GM12878 (cell line): ENCODE results near the gene ABHD15. TPM values are rescaled to one million over a fixed set of nuclear protein-coding genes. Genes with fewer than 3 reads are reported as not detected.

Experiments
- ATAC-seq: fragments of 200-7000 bp; cut with Tn5 transposase; 3 replicates; pipeline ENCODE4 v1.9.1; 2020; ENCODE audit warnings: mild to moderate bottlenecking, moderate library complexity
- BruUV-seq: library from RNA; stranded (reverse); fragments of 400-500 nt; replicated peaks from 2 replicates; lab custom pipeline; 2021; lab: Mats Ljungman, UMichigan
- CTCF ChIA-PET: fragments of 300-600 bp; sonication (Branson Sonifier 250); formaldehyde crosslinking; extraction: SDS; loops from one replicate; lab custom pipeline; 2021; ENCODE audit warnings: inconsistent platforms; lab: Yijun Ruan, JAX
- POLR2A ChIA-PET: fragments of 350-600 bp; formaldehyde crosslinking; extraction: SDS; loops from one replicate; lab custom pipeline; 2021; ENCODE audit warnings: inconsistent platforms; lab: Charles Lee
- RAD21 ChIA-PET: fragments of 300-600 bp; sonication (Branson Sonifier 250); formaldehyde crosslinking; loops from one replicate; lab custom pipeline; 2023; ENCODE audit warnings: antibody characterized with exemption; ENCODE audit not compliant: unreplicated experiment; lab: Charles Lee
- SMC1A ChIA-PET: fragments of 300-600 bp; sonication (Branson Sonifier 250); formaldehyde crosslinking; loops from one replicate; lab custom pipeline; 2023; ENCODE audit not compliant: unreplicated experiment, uncharacterized antibody; lab: Charles Lee
- DNase-seq: peaks from one replicate; pipeline ENCODE4 v3.0.0-alpha.2; 2011; ENCODE audit warnings: low read depth, low spot score
- FAIRE-seq: peaks from 3 replicates; lab custom pipeline; 2011; peaks lifted over from hg19 to GRCh38; lab: Jason Lieb, UNC
- H2AFZ ChIP-seq: 2 replicates; pipeline ENCODE4 v1.6.0; 2011; ENCODE audit warnings: low read depth, low read length, control low read depth; ENCODE audit not compliant: control insufficient read depth
- H3K27ac ChIP-seq: 2 replicates; pipeline ENCODE4 v1.5.1; 2011; ENCODE audit warnings: control low read depth; ENCODE audit not compliant: control insufficient read depth, insufficient read depth
- H3K27me3 ChIP-seq, 2 experiments: replicated peaks in 1 of 2; 2 replicates each; pipeline versions ENCODE4 v1.6.0 to v1.6.1; 2011; ENCODE audit warnings: low read length in 1 of 2; ENCODE audit not compliant: control insufficient read depth in 2 of 2, insufficient read depth in 2 of 2
- H3K36me3 ChIP-seq, 2 experiments: 2 replicates each; pipeline ENCODE4 v1.5.1; 2011; ENCODE audit warnings: low read length in 1 of 2; ENCODE audit not compliant: control insufficient read depth in 2 of 2, insufficient read depth in 2 of 2
- H3K4me1 ChIP-seq: 2 replicates; pipeline ENCODE4 v1.6.1; 2011; ENCODE audit warnings: mild to moderate bottlenecking, low read length, moderate library complexity, mixed read lengths; ENCODE audit not compliant: control insufficient read depth, insufficient read depth
- H3K4me2 ChIP-seq: 2 replicates; pipeline ENCODE4 v1.6.0; 2011; ENCODE audit warnings: control low read depth; ENCODE audit not compliant: control insufficient read depth, insufficient read depth
- H3K4me3 ChIP-seq: fragments of 200-600 bp; sonication (generic); 2 replicates; pipeline ENCODE4 v1.5.1; 2016
- H3K79me2 ChIP-seq: 2 replicates; pipeline ENCODE4 v1.6.0; 2011; ENCODE audit warnings: low read length; ENCODE audit not compliant: control insufficient read depth, insufficient read depth
- H3K9ac ChIP-seq: 2 replicates; pipeline ENCODE4 v1.8.0; 2011; ENCODE audit warnings: low read length, control low read depth, mixed read lengths; ENCODE audit not compliant: control insufficient read depth, insufficient read depth
- H3K9me3 ChIP-seq: replicated peaks from 3 replicates; pipeline ENCODE4 v1.5.1; 2011; ENCODE audit warnings: mild to moderate bottlenecking, low read length; ENCODE audit not compliant: control insufficient read depth, insufficient read depth
- H4K20me1 ChIP-seq: 2 replicates; pipeline ENCODE4 v1.6.0; 2011; ENCODE audit not compliant: control insufficient read depth, insufficient read depth
- HDGF ChIP-seq: fragments of 450-650 bp; IDR thresholded peaks from 2 replicates; pipeline ENCODE4 v1.6.1; 2016; ENCODE audit warnings: antibody characterized with exemption
- WGBS: methylation state at CpG from one replicate; pipeline ENCODE4 v1.1.6; 2016; ENCODE audit warnings: low lambda C conversion rate; ENCODE audit not compliant: insufficient replicate concordance, insufficient coverage; ENCODE audit errors: missing lambda C conversion rate; 5-methylcytosine and 5-hydroxymethylcytosine counted together
- in situ Hi-C: fragments of 300-500 bp; cut with MboI; formaldehyde crosslinking; loops from 9 replicates; pipeline ENCODE4 v1.14.3; 2018; ENCODE audit warnings: mixed read lengths
- intact Hi-C: fragments of 100-400 bp; cut with micrococcal nuclease; formaldehyde crosslinking; loops from one replicate; pipeline ENCODE4 v1.14.2; 2022; ENCODE audit not compliant: unreplicated experiment
- polyA plus RNA-seq, 11 experiments: library from polyadenylated mRNA; depleted of rRNA in 4 of 11; unstranded in 6 of 11; stranded (reverse) in 5 of 11; fragments of >200 nt; fragmentation: Nextera tagmentation in 4 of 11; fragmentation: Illumina TruSeq in 1 of 11; extraction: Ambion mirVana in 4 of 11; extraction: Trizol in 1 of 11; gene quantifications; 1 replicate in 1 of 11; 2 replicates in 10 of 11; pipeline versions ENCODE4 v1.2.1 to v1.2.3, GENCODE V29; 2011 to 2016; ENCODE audit warnings: inconsistent platforms in 2 of 11, missing spikeins in 2 of 11, low read depth in 1 of 11
- total RNA-seq, 4 experiments: library from RNA; depleted of rRNA in 3 of 4; stranded (reverse); fragments of >200 nt in 3 of 4; fragmentation: Illumina TruSeq in 1 of 4; extraction: Trizol in 1 of 4; gene quantifications; 2 replicates each; pipeline versions ENCODE4 v1.2.1 to v1.2.3, GENCODE V29; 2013 to 2021
- TF ChIP-seq, protein P1 (sequence below): fragments of 450-650 bp; formaldehyde crosslinking; IDR thresholded peaks from 2 replicates; pipeline ENCODE4 v1.4.0; 2022; ENCODE audit warnings: mild to moderate bottlenecking, moderate library complexity

The ABHD15 gene
- total and polyA plus RNA-seq, 10 of the 15 experiments (the other 5 are each of a cell fraction or from before 2014, with no cell fraction given), result 2.1 to 9.2 (median 4.9) TPM

DNA sequence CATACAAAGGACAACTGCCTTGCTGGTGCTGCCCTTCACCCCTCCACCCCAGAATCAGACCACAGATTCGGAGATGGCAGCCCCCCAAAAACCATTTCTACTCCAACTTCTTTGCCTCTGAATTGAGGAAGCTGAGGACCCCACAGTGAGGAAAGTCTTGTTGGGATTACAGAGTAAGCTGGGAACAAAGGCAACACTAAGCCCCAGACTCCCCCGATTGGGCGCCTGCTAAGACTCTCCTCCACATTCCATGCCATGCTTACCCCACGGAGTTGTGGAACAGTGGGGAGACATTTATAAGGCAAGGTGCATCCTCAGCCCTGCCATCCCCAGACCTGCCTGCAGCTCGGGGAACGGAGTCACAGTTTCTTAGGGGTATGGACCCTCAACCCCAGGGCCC lies 20.8 kb upstream of the ABHD15 start:
- Histone ChIP-seq H3K4me1 (peaks cover 48% of the 10 kb centered on the region), H3K27me3 (no peaks in the 10 kb centered on the region), H3K9me3 (no peaks in the 10 kb centered on the region), H4K20me1 (no peaks in the 10 kb centered on the region), H3K27ac (no peak overlapping the region), H3K4me2 (peak overlapping the region; percentile 89), H2AFZ (no peak overlapping the region), H3K9ac (peak overlapping the region; percentile 78), H3K4me3 (peak overlapping the region; percentile 94), H3K36me3 (no peaks in the 10 kb centered on the region; a peak in 2 of 4 replicates), H3K79me2 (peaks cover 33% of the 10 kb centered on the region)
- in situ Hi-C loops, result no loop called here
- CTCF ChIA-PET, result interaction anchor here (0.6 to 6.7 kb wide), 8 partner anchors 9 to 344 kb away, joined by 3 to 82 read pairs (median 6); no protein-coding TSS in a partner anchor
- SMC1A ChIA-PET, result interaction anchor here (1.0 to 2.9 kb wide), 5 partner anchors 13 to 218 kb away, joined by 3 to 15 read pairs (median 3); no protein-coding TSS in a partner anchor
- intact Hi-C loops, result no loop called here
- POLR2A ChIA-PET, result interaction anchor here (0.6 to 3.1 kb wide), 4 partner anchors 8 to 30 kb away, joined by 4 to 9 read pairs (median 6); no protein-coding TSS in a partner anchor
- no peak for ATAC-seq
- DNase-seq, result no peak
- no TSS peak for BruUV-seq
- FAIRE-seq, result no peak
- TF ChIP-seq HDGF, result no peak
- TF ChIP-seq, protein P1, sequence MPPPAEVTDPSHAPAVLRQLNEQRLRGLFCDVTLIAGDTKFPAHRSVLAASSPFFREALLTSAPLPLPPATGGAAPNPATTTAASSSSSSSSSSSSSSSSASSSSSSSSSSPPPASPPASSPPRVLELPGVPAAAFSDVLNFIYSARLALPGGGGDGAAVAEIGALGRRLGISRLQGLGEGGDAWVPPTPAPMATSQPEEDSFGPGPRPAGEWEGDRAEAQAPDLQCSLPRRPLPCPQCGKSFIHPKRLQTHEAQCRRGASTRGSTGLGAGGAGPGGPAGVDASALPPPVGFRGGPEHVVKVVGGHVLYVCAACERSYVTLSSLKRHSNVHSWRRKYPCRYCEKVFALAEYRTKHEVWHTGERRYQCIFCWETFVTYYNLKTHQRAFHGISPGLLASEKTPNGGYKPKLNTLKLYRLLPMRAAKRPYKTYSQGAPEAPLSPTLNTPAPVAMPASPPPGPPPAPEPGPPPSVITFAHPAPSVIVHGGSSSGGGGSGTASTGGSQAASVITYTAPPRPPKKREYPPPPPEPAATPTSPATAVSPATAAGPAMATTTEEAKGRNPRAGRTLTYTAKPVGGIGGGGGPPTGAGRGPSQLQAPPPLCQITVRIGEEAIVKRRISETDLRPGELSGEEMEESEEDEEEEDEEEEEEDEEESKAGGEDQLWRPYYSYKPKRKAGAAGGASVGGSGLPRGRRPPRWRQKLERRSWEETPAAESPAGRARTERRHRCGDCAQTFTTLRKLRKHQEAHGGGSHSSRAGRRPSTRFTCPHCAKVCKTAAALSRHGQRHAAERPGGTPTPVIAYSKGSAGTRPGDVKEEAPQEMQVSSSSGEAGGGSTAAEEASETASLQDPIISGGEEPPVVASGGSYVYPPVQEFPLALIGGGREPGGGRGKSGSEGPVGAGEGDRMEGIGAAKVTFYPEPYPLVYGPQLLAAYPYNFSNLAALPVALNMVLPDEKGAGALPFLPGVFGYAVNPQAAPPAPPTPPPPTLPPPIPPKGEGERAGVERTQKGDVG, result no peak
- RAD21 ChIA-PET, result interaction anchor here (0.8 to 2.0 kb wide), 6 partner anchors 17 to 344 kb away, joined by 3 to 11 read pairs (median 4); no protein-coding TSS in a partner anchor
- 88% methylated on average over 6 of the region's 6 CpGs for WGBS
